CD14-positive monocyte (primary cell): ENCODE results near the gene CSRNP3. TPM values are rescaled to one million over a fixed set of nuclear protein-coding genes. Genes with fewer than 3 reads are reported as not detected.

Source experiments
- DNase-seq, 3 donors: peaks; one replicate each; pipeline ENCODE4 v3.0.0-alpha.2; 2011 to 2022
- H2AFZ ChIP-seq: 2 replicates; pipeline ENCODE4 v1.6.0; 2012; ENCODE audit warnings: mild to moderate bottlenecking, low read depth, low read length, inconsistent platforms; ENCODE audit not compliant: insufficient read depth, poor library complexity, severe bottlenecking
- H3K27ac ChIP-seq, 2 donors: 1 replicate in 1 of 2; 2 replicates in 1 of 2; pipeline ENCODE4 v1.5.1; 2012 to 2013; ENCODE audit warnings: low read length in 2 of 2, control low read depth in 1 of 2, inconsistent platforms in 1 of 2, low read depth in 1 of 2, mild to moderate bottlenecking in 1 of 2
- H3K27me3 ChIP-seq, 2 donors: one replicate each; pipeline versions ENCODE4 v1.6.0 to v1.6.1; 2011 to 2013; ENCODE audit warnings: low read length in 2 of 2; ENCODE audit not compliant: control insufficient read depth in 2 of 2, insufficient read depth in 2 of 2
- H3K36me3 ChIP-seq, 2 donors: replicated peaks in 1 of 2; 1 replicate in 1 of 2; 2 replicates in 1 of 2; pipeline versions ENCODE4 v1.5.1 to v1.6.1; 2012 to 2013; ENCODE audit warnings: low read length in 2 of 2, control low read depth in 1 of 2, inconsistent platforms in 1 of 2, mild to moderate bottlenecking in 1 of 2; ENCODE audit not compliant: insufficient read depth in 2 of 2, control insufficient read depth in 1 of 2
- H3K4me1 ChIP-seq, 2 donors: 1 replicate in 1 of 2; 2 replicates in 1 of 2; pipeline versions ENCODE4 v1.5.1 to v1.6.1; 2012 to 2013; ENCODE audit warnings: low read length in 2 of 2, control low read depth in 1 of 2, inconsistent platforms in 1 of 2, mild to moderate bottlenecking in 1 of 2, moderate library complexity in 1 of 2; ENCODE audit not compliant: insufficient read depth in 2 of 2, control insufficient read depth in 1 of 2
- H3K4me2 ChIP-seq: replicated peaks from 2 replicates; pipeline ENCODE3; 2012; ENCODE audit warnings: low read length, moderate library complexity, mild to moderate bottlenecking; ENCODE audit not compliant: poor library complexity, severe bottlenecking; ENCODE audit errors: extremely low read depth
- H3K4me3 ChIP-seq, 3 experiments: fragments of 200-600 bp in 1 of 3; sonication (generic) in 1 of 3; replicated peaks in 1 of 3; 1 replicate in 2 of 3; 2 replicates in 1 of 3; pipeline ENCODE4 v1.5.1; 2011 to 2013; ENCODE audit warnings: low read length in 3 of 3, mild to moderate bottlenecking in 3 of 3, control low read depth in 2 of 3, low read depth in 2 of 3, inconsistent platforms in 1 of 3, moderate library complexity in 1 of 3
- H3K79me2 ChIP-seq: 2 replicates; pipeline ENCODE4 v1.6.0; 2012; ENCODE audit warnings: mild to moderate bottlenecking, control low read depth, inconsistent platforms, low read length, moderate library complexity; ENCODE audit not compliant: insufficient read depth
- H3K9ac ChIP-seq: 2 replicates; pipeline ENCODE4 v1.6.0; 2017; ENCODE audit warnings: low read length, mild to moderate bottlenecking; ENCODE audit not compliant: insufficient read depth, poor library complexity, severe bottlenecking
- H3K9me3 ChIP-seq, 2 donors: replicated peaks in 1 of 2; 1 replicate in 1 of 2; 2 replicates in 1 of 2; pipeline versions ENCODE4 v1.5.1 to v1.6.1; 2012 to 2013; ENCODE audit warnings: low read length in 2 of 2, control low read depth in 1 of 2; ENCODE audit not compliant: control insufficient read depth in 1 of 2, insufficient read depth in 1 of 2
- H4K20me1 ChIP-seq: 2 replicates; pipeline ENCODE4 v1.6.0; 2012; ENCODE audit warnings: mild to moderate bottlenecking, low read length, control low read depth, moderate library complexity; ENCODE audit not compliant: insufficient read depth
- H3K27ac Mint-ChIP-seq, 7 donors: one replicate each; pipeline ENCODE4 v1.8.0; 2020; ENCODE audit warnings: mild to moderate bottlenecking in 7 of 7, mixed read lengths in 7 of 7, moderate library complexity in 6 of 7, inconsistent platforms in 2 of 7
- H3K27me3 Mint-ChIP-seq, 3 donors: one replicate each; pipeline ENCODE4 v1.8.0; 2021 to 2022; ENCODE audit warnings: low read depth in 3 of 3, mild to moderate bottlenecking in 3 of 3, mixed read lengths in 3 of 3, moderate library complexity in 3 of 3, inconsistent platforms in 1 of 3
- H3K36me3 Mint-ChIP-seq, 2 donors: one replicate each; pipeline ENCODE4 v1.8.0; 2020; ENCODE audit warnings: mixed read lengths in 2 of 2, inconsistent platforms in 1 of 2, mild to moderate bottlenecking in 1 of 2
- H3K4me1 Mint-ChIP-seq: one replicate; pipeline ENCODE4 v1.8.0; 2020; ENCODE audit warnings: mild to moderate bottlenecking, mixed read lengths
- H3K4me3 Mint-ChIP-seq, 2 donors: one replicate each; pipeline ENCODE4 v1.8.0; 2020; ENCODE audit warnings: mild to moderate bottlenecking in 2 of 2, mixed read lengths in 2 of 2, moderate library complexity in 1 of 2
- H3K9me3 Mint-ChIP-seq, 7 donors: one replicate each; pipeline ENCODE4 v1.8.0; 2020 to 2022; ENCODE audit warnings: mixed read lengths in 7 of 7, mild to moderate bottlenecking in 6 of 7, moderate library complexity in 6 of 7, inconsistent platforms in 2 of 7
- CTCF ChIP-seq: fragments of 200-600 bp; IDR thresholded peaks from one replicate; pipeline ENCODE4 v1.8.0; 2022; ENCODE audit warnings: antibody characterized with exemption, mild to moderate bottlenecking
- WGBS: methylation state at CpG from one replicate; pipeline ENCODE4 v1.1.5; 2013; ENCODE audit warnings: missing lambda C conversion rate; ENCODE audit not compliant: insufficient coverage; 5-methylcytosine and 5-hydroxymethylcytosine counted together
- intact Hi-C, 2 donors: fragments of 100-400 bp; cut with micrococcal nuclease; formaldehyde crosslinking; loops; one replicate each; pipeline versions ENCODE4 v1.15.0 to v1.15.1; 2023
- polyA plus RNA-seq, 3 donors: library from polyadenylated mRNA; depleted of rRNA in 1 of 3; unstranded in 2 of 3; stranded (reverse) in 1 of 3; fragments of 300-500 nt in 2 of 3; fragments of >200 nt in 1 of 3; fragmentation: Illumina TruSeq in 2 of 3; gene quantifications; 1 replicate in 2 of 3; 2 replicates in 1 of 3; pipeline ENCODE4 v1.2.3, GENCODE V29; 2012 to 2021

CSRNP3 gene
- polyA plus RNA-seq, 3 donors: not detected

- Mint-ChIP-seq H3K4me3 (no peak overlapping the region), H3K36me3 (no peaks in the 10 kb centered on the region), H3K27ac (no peak overlapping the region), H3K4me1 (no peaks in the 10 kb centered on the region), H3K9me3 (no peaks in the 10 kb centered on the region), H3K27me3 (no peaks in the 10 kb centered on the region)
- no peak for DNase-seq
- Histone ChIP-seq H3K27ac (no peak overlapping the region), H3K9me3 (no peaks in the 10 kb centered on the region), H3K79me2 (no peaks in the 10 kb centered on the region), H3K4me1 (no peaks in the 10 kb centered on the region), H3K4me3 (no peak overlapping the region), H3K9ac (no peak overlapping the region), H2AFZ (no peak overlapping the region), H3K36me3 (no peaks in the 10 kb centered on the region), H4K20me1 (no peaks in the 10 kb centered on the region), H3K27me3 (no peaks in the 10 kb centered on the region), H3K4me2 (no peak overlapping the region)
- 100% methylated on average over 1 of the region's 1 CpG for WGBS
- no peak for TF ChIP-seq CTCF
- intact Hi-C loops: no loop called here
These were observed 34.5 kb upstream of the CSRNP3 start for GRCh38 chr2:165434865-165435496.

GRCh38 chr2:165435611-165436010, 33.9 kb upstream of the CSRNP3 start:
- Mint-ChIP-seq H3K27ac (no peak overlapping the region), H3K4me1 (no peaks in the 10 kb centered on the region), H3K36me3 (no peaks in the 10 kb centered on the region), H3K9me3 (no peaks in the 10 kb centered on the region), H3K27me3 (no peaks in the 10 kb centered on the region), H3K4me3 (no peak overlapping the region)
- no peak overlapping the region for H3K9ac ChIP-seq
- H3K4me3 ChIP-seq: no peak overlapping the region
- H2AFZ ChIP-seq: no peak overlapping the region
- intact Hi-C loops: no loop called here
- no CpG with 5 or more reads among the region's 1 CpG for WGBS
- H3K4me2 ChIP-seq: no peak overlapping the region
- no peak overlapping the region for H3K27ac ChIP-seq
- H3K9me3 ChIP-seq: no peaks in the 10 kb centered on the region
- H4K20me1 ChIP-seq: no peaks in the 10 kb centered on the region
- no peaks in the 10 kb centered on the region for H3K79me2 ChIP-seq
- H3K36me3 ChIP-seq: no peaks in the 10 kb centered on the region
- TF ChIP-seq CTCF: no peak
- no peaks in the 10 kb centered on the region for H3K27me3 ChIP-seq
- H3K4me1 ChIP-seq: no peaks in the 10 kb centered on the region
- no peak for DNase-seq
